ENCODE results near the gene UBE2R2. TPM values are rescaled to one million over a fixed set of nuclear protein-coding genes. Genes with fewer than 3 reads are reported as not detected.
"Not testable (repeated sequence)": the region's sequence is repeated elsewhere in the genome, so short reads cannot be mapped to it uniquely, and the experiment has no call there.

UBE2R2 gene
- polyA plus RNA-seq, 1 donor from 2014 or later: 45.0 TPM

DNA sequence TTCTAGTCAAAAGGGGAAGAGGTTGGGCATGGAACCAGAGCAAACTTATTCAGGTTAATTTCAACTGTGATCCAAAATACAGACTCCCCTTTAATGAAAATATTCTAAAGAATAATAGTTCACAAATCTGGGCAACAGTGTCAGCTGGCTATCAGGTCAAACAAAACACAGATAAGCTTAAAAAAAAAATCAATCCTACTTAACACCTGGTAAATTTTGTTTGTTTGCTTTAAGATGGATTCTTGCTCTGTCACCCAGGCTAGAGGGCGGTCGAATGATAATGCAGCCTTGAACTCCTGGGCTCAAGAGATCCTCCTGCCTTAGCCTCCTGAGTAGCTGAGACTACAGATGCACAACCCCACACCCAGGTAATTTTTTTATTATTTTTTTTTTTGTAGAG, 142.8 kb downstream of the UBE2R2 start:
- H3K9me3 ChIP-seq (ENCODE audit: low read length): no peaks in the 10 kb centered on the region
- no peaks in the 10 kb centered on the region for H3K27me3 ChIP-seq (ENCODE audit: insufficient read depth, low read depth, low read length)
- TF ChIP-seq SMC3 (conservative IDR thresholded peaks at IDR 0.05; ENCODE audit: poor library complexity) (no peak), EZH2 (IDR thresholded peaks at IDR 0.05; ENCODE audit: borderline replicate concordance, insufficient read depth, low read length, poor library complexity, severe bottlenecking) (no peak), MXI1 (conservative IDR thresholded peaks at IDR 0.05; ENCODE audit: poor library complexity, severe bottlenecking) (no peak), RAD21 (conservative IDR thresholded peaks at IDR 0.05) (no peak), TAF1 (IDR thresholded peaks at IDR 0.05; ENCODE audit: low read depth) (no peak), POLR2AphosphoS5 (IDR thresholded peaks at IDR 0.05) (no peak), EP300 (conservative IDR thresholded peaks at IDR 0.05; ENCODE audit: poor library complexity, severe bottlenecking) (no peak)
- TF ChIP-seq, protein P1, sequence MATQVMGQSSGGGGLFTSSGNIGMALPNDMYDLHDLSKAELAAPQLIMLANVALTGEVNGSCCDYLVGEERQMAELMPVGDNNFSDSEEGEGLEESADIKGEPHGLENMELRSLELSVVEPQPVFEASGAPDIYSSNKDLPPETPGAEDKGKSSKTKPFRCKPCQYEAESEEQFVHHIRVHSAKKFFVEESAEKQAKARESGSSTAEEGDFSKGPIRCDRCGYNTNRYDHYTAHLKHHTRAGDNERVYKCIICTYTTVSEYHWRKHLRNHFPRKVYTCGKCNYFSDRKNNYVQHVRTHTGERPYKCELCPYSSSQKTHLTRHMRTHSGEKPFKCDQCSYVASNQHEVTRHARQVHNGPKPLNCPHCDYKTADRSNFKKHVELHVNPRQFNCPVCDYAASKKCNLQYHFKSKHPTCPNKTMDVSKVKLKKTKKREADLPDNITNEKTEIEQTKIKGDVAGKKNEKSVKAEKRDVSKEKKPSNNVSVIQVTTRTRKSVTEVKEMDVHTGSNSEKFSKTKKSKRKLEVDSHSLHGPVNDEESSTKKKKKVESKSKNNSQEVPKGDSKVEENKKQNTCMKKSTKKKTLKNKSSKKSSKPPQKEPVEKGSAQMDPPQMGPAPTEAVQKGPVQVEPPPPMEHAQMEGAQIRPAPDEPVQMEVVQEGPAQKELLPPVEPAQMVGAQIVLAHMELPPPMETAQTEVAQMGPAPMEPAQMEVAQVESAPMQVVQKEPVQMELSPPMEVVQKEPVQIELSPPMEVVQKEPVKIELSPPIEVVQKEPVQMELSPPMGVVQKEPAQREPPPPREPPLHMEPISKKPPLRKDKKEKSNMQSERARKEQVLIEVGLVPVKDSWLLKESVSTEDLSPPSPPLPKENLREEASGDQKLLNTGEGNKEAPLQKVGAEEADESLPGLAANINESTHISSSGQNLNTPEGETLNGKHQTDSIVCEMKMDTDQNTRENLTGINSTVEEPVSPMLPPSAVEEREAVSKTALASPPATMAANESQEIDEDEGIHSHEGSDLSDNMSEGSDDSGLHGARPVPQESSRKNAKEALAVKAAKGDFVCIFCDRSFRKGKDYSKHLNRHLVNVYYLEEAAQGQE (IDR thresholded peaks at IDR 0.05; ENCODE audit: borderline replicate concordance): no peak
- TF ChIP-seq, protein P2, sequence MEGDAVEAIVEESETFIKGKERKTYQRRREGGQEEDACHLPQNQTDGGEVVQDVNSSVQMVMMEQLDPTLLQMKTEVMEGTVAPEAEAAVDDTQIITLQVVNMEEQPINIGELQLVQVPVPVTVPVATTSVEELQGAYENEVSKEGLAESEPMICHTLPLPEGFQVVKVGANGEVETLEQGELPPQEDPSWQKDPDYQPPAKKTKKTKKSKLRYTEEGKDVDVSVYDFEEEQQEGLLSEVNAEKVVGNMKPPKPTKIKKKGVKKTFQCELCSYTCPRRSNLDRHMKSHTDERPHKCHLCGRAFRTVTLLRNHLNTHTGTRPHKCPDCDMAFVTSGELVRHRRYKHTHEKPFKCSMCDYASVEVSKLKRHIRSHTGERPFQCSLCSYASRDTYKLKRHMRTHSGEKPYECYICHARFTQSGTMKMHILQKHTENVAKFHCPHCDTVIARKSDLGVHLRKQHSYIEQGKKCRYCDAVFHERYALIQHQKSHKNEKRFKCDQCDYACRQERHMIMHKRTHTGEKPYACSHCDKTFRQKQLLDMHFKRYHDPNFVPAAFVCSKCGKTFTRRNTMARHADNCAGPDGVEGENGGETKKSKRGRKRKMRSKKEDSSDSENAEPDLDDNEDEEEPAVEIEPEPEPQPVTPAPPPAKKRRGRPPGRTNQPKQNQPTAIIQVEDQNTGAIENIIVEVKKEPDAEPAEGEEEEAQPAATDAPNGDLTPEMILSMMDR (IDR thresholded peaks at IDR 0.05; ENCODE audit: poor library complexity, severe bottlenecking): no peak
- no peaks in the 10 kb centered on the region for H3K36me3 ChIP-seq (ENCODE audit: insufficient read depth, low read length)
- H3K9me2 ChIP-seq (ENCODE audit: insufficient read depth, low read length): no peaks in the 10 kb centered on the region
- no peak overlapping the region for H3K27ac ChIP-seq (ENCODE audit: low read length)
- no peak overlapping the region for H2AFZ ChIP-seq (ENCODE audit: low read depth, low read length)
- no peak overlapping the region for H3K9ac ChIP-seq (ENCODE audit: low read length)
- no peaks in the 10 kb centered on the region for H4K20me1 ChIP-seq (ENCODE audit: insufficient read depth)
- H3F3A ChIP-seq (ENCODE audit: insufficient read depth, low read length, poor library complexity, severe bottlenecking): no peaks in the 10 kb centered on the region
- no peaks in the 10 kb centered on the region for H3K79me2 ChIP-seq (replicated peaks; ENCODE audit: insufficient read depth, low read length)
- H3K4me3 ChIP-seq (ENCODE audit: low read length): no peak overlapping the region
- no peak overlapping the region for H3K4me2 ChIP-seq (ENCODE audit: low read length)

- H4K20me1 ChIP-seq (ENCODE audit: insufficient read depth); H3K79me2 ChIP-seq (replicated peaks; ENCODE audit: insufficient read depth, low read length); H3K36me3 ChIP-seq (ENCODE audit: insufficient read depth, low read length); H3K27me3 ChIP-seq (ENCODE audit: insufficient read depth, low read depth, low read length); H3K9me2 ChIP-seq (ENCODE audit: insufficient read depth, low read length); H3K4me2 ChIP-seq (ENCODE audit: low read length); H3K4me3 ChIP-seq (ENCODE audit: low read length); H3F3A ChIP-seq (ENCODE audit: insufficient read depth, low read length, poor library complexity, severe bottlenecking); H3K9me3 ChIP-seq (ENCODE audit: low read length); H3K27ac ChIP-seq (ENCODE audit: low read length); H2AFZ ChIP-seq (ENCODE audit: low read depth, low read length); H3K9ac ChIP-seq (ENCODE audit: low read length): not testable (repeated sequence)
These were observed 145.5 kb downstream of the UBE2R2 start for GRCh38 chr9:33962468-33962867.

All from neural cell (in vitro differentiated cells).